GM19468 (cell line): ENCODE results near the gene TNNT2.

Source experiments
- ATAC-seq: cut with Tn5 transposase; IDR thresholded peaks from one replicate; pipeline ENCODE4 v1.9.1; 2021; ENCODE audit warnings: mild to moderate bottlenecking, moderate library complexity, moderate number of reproducible peaks; ENCODE audit not compliant: unreplicated experiment; ENCODE audit errors: extremely low read depth

TNNT2 gene

DNA sequence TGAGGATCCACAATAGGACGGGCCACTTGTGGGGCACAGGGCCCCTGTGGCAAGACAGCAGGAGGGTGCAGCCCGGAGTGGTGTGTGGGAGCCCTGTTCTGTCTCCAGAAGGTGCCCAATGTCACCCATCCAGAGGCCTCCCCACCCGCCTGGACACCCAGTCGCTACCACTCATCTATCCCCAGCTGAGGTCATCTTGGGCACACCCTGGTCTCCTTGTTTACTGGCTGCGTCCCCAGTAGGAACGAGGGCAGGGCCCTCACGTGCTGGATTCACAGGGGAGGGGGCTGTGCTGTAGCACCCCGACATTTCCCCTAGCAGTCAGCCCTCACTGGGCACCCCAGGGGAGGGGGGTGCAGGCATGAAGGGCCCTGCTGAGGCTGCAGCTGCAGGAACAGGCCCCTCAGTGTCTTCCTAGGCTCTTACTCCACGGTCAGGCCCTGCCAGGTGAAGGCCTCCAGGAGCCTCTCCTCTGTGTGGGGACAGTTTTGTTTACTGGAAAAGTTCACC, 2.3 kb upstream of the TNNT2 start:
- ATAC-seq = no peak

DNA sequence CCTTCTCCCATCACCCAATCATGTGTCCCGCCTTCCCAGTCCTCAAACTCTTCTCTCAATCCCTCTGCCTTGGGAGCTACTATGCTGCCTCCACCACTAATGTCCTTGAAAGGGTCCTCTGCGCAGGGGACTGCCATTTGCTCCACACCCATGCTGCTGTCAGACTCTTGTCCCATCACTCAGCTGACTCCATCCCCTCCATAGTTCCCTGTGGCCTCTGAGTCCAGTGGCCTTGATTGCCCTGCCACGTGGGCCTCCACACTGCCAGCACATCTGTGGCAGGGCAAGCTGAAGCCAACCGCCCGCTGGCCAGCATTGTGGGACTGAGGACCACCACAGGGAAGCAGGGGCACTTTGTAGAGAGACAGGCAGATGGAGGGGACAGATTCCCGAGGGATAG, 1.3 kb upstream of the TNNT2 start:
- ATAC-seq = no peak

DNA sequence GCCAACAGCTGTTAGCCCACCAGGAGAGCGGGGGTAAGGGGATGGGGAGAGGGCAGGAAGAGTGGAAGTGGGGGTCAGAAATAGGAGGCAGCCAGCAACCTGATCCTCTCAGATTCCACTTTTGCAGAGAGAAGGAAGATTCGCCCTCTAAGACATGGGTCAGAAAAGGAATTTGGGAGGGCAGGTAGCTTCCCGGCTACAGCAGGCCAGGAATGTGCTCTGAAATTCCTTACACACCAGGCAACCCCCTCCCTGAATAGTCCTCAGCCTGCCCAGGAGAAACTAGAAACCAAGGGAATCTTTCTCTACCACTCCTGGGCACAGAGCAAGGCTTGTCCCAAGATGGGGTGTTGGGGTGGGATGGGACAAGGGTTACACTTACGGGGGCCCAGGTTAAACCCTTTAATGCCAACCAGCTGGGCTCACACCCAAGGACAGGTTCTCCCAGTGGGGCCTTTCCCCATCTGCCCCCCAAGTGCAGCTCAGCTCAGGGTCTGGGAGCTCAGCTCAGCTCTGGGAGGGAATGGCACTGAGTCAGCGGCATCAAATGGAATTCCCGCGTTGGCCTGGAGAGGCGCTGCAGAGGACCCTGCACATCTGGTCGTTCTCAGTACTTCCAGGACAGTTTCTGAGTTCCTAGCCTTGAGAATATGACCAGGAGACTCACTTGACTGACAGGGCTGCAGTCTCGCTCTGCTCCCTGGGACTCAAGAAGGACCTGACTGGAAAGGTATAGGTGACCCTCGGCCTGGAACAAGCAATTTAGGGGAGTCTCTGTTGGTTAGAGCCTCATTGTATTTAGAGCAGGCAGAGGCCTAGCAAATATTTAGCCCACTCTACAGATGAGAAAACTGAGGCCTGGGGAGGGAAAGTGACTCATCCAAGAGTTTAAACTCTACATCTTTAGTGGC, 761 bp downstream of the TNNT2 start:
- ATAC-seq = no peak

DNA sequence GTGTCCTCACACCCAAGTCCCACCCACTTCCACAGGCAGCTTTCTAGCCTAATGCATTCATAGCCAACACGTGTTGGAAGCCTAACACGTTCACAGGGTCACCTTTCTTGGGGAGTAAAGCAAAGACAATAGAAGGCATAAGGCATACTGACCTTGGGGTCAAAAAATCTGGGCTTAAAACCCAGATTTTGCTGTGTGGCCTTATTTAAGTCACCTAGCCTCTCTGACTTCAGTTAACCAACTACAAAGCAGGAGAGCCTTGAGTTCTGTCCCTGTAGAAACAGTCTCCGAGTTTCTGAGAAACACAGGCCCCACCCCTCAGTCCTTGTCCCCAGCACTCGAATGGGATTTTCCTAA, 1.4 kb downstream of the TNNT2 start:
- no peak for ATAC-seq

DNA sequence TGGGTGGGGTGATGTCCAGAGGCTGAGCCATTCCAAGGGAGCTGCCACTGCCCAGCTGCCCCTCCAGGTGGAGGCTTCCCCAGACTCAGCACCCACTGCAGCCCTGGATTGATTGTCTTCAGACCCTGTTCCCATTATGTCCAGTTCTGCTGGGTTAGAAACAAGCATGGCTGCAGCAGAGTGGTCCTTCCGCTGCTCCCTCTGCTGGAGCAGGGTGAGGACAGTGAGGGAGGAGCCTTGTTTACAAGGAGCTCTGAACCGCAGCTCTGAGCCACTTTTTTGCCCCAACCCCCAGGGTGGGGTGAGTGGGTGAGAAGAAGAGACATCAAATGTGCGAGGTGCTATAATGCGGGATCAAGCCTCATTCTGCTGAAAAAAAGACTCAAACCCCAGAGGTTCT, 2.3 kb downstream of the TNNT2 start:
- ATAC-seq = no peak

DNA sequence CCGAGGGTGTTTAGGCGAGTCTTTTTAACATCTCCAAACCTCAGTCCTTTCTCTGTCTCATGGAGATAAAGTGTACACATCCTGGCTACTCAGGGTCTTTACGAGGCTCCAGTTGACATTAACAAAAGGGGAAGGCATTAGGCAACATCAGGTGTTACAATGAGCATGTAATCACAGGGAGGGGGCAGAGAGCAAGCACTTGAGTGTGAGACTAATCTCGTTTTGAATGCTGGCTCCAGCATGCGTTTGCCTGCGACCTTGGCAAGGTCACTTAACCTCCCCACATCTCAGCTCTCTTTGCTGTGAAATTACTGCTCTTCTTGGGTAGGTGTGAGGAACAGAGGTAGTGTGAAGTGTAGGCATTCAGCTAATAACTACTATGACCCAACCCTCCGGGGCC, 3.1 kb downstream of the TNNT2 start:
- ATAC-seq = no peak

DNA sequence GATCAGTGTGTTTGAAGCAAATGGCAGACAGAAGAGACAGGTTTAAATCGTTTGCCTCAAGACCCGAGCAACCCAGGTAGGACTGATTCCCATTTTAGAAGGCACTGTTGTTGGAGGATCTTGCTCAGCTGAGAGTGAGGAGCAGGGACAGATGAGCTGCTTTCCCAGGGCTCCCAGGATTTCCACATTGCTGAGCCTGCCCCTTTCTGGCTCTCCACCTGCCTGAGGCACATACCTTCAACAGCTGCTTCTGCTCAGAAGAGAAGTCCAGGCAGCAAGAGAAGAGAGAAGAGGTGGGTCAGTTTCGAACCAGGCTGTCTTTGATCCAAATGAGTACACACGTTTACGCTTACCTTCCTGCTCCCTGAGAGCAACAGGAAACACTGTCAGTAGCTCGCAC, 5.7 kb downstream of the TNNT2 start:
- no peak for ATAC-seq

DNA sequence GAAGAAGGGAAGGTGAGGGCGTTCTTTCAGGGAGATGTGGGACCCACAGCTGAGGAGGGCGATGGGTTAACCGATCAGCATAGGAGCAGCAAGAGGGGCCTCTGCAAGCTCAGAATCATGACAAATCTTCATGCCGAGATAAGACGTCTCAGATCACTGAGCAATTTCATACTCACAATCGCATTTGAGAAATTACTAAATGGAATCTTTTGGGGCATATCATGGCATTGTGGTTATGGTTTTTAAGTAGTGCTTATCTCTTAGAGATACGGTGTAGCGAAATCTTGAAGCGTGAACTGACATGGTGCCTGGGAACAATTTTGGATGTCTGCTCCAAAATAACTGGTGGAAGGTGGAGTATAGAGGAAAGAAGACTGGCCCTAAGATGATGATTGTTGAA, 6.2 kb downstream of the TNNT2 start:
- ATAC-seq = no peak

DNA sequence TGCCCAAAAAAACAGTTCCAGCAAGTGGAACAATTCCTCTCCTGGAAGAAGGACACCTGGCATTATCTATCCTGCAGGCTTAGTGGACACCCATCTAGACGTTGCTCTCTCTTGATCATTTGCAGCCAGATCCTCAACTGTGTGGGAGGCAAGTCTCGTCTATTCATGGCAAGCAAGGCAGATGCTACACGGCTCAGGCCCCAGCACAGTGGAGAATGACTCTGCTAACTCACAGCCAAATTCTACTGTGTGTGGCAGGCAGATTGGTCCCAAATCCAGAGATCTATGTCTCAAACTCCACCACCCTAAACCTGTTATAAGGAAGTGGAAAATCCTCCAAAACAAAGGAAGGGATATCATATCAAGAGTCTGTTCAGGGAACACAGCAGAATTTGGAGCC, 7.0 kb downstream of the TNNT2 start:
- ATAC-seq = no peak

DNA sequence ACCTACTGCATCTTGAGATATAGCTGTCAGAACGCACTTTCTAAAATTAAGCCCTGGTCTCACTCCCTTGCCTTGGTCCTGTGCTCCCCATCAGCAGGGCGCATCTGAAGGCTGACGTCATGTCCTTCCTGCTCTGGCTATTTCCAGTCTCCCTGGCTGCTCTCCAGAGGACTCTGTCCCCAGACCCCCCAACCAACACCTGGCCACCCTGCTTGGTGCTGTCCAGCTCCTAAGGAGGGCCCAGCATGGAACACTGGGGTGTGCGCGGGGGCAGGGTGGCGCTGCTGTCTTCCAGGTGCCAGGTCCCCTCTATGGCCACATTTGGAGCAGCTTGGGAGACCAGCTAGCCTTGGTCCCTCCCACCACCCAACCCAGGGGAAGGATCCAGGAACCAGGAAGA, 8.3 kb downstream of the TNNT2 start:
- no peak for ATAC-seq

DNA sequence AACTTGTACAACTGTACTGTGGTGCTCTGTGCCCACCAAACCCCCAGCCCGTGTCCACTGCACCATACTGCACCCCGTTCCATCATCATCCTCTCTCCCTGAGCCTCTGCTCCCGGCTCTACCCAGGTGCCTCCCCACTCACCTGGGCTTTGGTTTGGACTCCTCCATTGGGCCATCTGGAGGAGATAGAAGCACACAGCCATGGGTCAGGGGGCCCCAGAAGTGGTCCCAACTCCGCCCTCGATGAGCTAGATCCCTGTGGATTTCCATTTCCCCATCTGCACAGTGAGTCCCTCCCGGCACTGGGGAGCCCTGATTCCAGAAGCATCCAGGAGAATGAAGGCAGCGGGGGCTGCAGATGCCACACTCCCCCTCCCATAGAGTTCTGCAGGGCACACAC, 10.8 kb downstream of the TNNT2 start:
- no peak for ATAC-seq

DNA sequence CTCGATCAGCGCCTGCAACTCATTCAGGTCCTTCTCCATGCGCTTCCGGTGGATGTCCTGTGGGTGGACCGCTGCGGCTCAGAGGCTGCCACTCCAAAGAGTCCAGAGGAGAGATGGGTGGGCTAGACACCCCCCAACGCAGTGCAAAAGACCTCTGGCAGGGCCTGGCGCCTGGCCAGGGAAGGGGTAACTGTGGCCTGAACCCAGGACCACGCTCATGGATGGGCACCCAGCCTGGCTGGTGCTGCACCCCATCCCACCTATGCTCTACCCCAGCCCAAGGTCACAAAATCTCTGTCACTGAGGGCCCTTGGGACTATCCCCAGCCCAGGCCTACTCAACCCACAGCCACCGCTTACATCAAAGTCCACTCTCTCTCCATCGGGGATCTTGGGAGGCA, 12.2 kb downstream of the TNNT2 start:
- ATAC-seq = no peak

DNA sequence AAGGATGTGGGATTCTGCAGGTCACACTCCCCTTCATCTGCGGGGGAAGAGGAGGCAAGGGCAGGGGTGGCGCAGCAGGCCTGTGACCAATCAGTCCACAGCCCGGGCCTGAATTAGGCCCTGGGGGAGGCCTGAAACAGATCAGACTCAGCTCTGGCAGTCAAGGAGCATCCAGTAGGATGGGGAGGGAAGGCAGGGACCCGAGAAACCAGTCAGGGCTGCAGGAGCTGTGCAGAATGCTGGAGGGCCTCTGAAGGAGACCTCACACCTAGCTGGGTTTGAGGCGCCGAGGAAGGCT, 12.7 kb downstream of the TNNT2 start:
- ATAC-seq = no peak

DNA sequence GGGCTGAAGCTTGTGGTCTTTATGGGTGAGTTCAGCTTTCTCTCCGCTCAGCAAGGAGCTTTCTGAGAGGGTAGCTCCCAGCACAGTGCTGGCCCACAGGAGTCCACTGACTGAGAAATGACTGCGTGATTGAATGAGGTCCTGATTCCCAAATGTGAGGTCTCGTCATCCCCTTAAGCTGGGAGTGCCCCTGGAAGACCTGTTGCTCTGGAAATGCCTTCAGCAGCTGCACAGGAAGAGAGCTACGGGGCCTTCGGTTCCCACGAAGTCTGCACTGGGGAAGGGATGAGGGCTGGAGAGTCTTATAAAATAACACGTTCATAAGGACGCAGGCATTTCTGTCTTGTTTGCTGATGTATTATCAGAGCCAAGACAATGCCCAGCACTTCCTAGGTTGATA, 14.0 kb downstream of the TNNT2 start:
- ATAC-seq = no peak

DNA sequence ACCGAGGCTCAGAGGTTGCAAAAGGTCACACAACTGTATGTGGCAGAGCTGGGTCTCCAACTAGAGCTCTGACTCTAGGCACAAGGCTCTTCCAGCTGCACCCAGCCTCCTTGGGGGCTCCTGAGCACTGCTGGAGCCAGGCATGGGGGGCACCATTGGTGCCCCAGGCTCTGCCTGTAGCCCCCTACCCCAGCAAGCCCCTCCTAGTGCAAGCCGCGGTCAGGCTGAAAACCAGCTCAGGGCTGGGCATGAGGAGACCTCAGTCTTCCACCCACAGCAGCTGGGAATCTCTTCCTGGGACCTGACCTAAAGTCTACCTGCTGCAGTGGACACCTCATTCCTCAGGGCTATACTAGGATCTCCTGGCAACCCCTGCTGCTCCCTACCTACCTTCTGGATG, 14.6 kb downstream of the TNNT2 start:
- no peak for ATAC-seq

DNA sequence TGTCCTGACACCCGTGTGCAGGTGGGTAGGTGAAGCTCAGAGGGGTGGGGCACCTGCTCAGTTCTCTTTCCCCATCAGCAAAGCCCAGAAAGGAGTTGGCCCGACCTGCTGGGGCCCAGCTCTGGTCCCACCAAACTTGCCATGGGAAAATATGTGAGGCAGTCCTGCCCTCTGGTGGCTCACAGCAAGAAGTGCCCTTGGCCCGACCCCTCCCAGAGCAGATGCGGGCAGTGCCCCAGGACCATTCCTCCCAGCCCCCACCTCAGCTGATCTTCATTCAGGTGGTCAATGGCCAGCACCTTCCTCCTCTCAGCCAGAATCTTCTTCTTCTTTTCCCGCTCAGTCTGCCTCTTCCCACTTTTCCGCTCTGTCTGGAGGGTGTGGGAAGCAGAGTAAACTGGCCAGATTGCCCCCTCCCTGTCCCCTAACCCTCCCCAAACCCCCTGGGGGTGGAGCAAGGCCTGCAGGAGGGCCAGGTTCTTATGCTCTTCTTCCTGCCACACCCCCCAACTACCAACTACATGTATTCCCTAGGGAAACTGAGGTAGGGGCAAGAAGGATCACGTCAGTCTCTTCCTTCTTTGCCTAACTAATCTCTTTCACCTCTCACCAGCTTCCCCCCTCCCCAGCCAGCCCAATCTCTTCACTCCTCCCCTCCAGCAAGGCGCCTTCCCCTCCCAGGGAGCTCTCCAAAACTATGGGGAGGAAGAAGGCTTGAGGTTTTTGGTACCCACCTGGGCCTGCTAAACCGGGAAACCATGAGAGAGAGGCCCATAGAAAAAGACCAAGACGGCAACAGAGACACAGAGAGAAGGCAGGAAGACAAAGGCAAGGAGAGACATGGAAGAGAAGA, 15.6 kb downstream of the TNNT2 start:
- ATAC-seq = no peak

DNA sequence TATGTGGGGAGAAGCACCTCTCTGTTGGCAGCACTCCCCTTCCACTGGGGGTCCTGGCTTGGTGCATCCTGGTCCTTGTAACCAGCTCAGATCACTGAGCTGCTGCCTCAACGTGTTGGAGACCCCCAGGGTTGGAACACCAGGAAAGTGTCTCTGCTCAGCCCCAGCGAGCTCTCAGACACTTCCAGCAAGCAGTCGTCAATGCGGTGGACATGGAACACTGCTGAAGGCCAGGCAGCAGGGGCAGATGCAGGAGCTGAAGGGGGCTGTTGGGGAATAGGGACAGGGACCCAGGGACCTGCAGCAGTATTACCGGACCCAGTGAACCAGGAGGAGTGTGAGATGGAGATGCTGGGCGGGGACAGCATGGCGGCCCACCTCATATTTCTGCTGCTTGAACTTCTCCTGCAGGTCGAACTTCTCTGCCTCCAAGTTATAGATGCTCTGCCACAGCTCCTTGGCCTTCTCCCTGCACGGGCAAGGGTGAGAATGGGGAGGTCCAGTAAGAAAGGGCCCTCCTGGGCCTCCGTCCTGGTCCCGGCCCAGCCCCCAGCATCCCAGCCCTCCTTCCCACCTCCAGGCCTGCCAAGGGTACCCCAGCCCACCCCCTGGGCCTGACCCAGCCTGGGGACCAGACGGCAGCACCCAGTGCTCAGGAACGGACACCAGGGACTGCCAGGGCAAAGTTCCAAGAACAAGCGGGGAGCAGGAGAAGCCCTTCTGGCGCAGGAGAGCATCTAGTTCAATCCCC, 16.4 kb downstream of the TNNT2 start:
- ATAC-seq = no peak

DNA sequence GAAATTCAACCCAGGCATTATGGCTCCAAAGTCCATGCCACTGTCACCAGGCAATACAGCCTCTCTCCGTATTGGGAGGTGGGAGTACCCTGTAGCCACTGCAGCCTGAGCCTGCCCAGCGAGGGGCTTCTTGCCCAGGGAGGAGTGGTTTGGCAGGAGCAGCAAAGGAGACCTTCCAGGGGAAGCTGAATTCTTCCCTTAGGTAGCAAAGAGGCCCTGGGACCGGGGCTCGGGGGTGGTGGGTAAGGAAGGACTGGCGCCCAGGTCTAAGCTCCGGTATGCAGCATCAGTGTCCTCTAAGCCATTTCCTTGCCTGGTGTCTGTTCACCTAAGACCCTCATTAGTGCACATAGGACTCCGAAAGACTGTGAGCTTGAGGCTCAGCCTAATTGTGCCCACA, 17.0 kb downstream of the TNNT2 start:
- no peak for ATAC-seq

DNA sequence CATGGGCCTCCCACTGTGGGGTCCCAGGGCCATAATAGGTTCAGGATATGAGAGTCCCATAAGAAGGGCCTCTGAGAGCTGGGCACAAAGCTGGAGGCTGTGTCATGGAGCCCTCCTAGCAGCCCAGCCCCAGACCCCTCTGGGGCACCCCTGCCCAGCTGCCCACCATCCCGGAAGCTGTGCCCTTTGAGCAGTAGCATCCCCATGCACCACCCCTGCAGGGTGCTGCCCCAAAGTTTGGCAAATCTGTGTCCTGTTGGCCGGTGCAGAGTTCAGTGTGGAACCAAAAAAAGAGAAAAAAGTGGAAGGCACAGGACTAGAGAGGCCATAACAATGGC, 17.6 kb downstream of the TNNT2 start:
- no peak for ATAC-seq

DNA sequence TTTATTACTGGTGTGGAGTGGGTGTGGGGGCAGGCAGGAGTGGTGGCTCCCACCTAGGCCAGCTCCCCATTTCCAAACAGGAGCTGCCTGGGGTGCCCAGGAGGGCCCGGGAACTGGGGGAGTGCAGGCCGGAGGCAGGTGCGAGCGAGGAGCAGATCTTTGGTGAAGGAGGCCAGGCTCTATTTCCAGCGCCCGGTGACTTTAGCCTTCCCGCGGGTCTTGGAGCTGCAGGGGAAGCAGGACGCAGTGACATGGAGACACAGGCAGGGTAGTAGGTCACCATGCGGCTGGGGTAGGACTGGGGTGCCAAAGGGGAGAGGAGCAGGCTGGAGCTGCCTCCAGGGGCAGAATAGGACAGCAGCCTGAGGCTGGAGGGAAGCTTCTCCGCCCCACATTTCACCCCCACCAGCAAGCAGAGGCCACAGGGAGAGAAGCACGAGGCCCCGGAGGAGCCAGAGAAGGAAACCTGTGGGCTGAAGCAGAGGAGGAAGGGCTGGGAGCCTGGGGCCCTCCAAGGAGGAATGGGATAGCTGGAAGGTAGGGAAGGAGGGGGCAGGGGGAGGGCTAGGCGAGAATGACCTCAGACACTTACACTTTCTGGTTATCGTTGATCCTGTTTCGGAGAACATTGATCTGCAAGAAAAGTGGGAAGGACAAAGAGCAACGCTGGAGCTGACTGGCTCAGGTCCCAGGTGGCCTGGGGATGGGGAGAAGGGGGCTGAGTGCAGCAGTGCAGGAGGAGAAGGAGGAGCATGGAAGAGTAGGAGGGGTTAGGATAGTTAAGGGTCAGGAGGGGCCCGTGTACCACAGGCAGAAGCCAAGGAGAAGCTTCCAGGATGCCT, 18.2 kb downstream of the TNNT2 start:
- ATAC-seq = no peak
